GM18951 (cell line): Measurements from ENCODE around the gene KCNB1.

ENCODE experiments used
- POLR2A ChIP-seq: IDR thresholded peaks from 4 replicates; pipeline ENCODE4 v1.6.1; 2011; ENCODE audit warnings: mild to moderate bottlenecking; ENCODE audit not compliant: insufficient read length, insufficient read depth; ENCODE audit errors: extremely low read depth
- in situ Hi-C: fragments of 300-500 bp; cut with MboI; formaldehyde crosslinking; loops from one replicate; pipeline ENCODE4 v1.12.0; 2022; ENCODE audit warnings: low sequenced_read_pairs, mixed read lengths, inconsistent platforms; ENCODE audit not compliant: unreplicated experiment

KCNB1 gene

GRCh38 chr20:49352751-49353150, 129.7 kb downstream of the KCNB1 start:
- TF ChIP-seq POLR2A, result no peak
- in situ Hi-C loops, result loop anchor here (10.0 kb wide), 1 partner anchor 512 kb away; no protein-coding TSS in a partner anchor

- in situ Hi-C loops, result loop anchor here (10.0 kb wide), 1 partner anchor 513 kb away; no protein-coding TSS in a partner anchor
- TF ChIP-seq POLR2A, result no peak
These were observed 130.7 kb downstream of the KCNB1 start for GRCh38 chr20:49351775-49352174.

- no peak for TF ChIP-seq POLR2A
- in situ Hi-C loops, result loop anchor here (10.0 to 25.0 kb wide), 2 partner anchors 163 to 515 kb away; no protein-coding TSS in a partner anchor
These were observed 132.7 kb downstream of the KCNB1 start for GRCh38 chr20:49349694-49350252.

- no peak for TF ChIP-seq POLR2A
- in situ Hi-C loops, result loop anchor here (25.0 kb wide), 1 partner anchor 163 kb away; no protein-coding TSS in a partner anchor
These were observed 133.4 kb downstream of the KCNB1 start for GRCh38 chr20:49349078-49349477.

GRCh38 chr20:49348563-49348962, 133.9 kb downstream of the KCNB1 start:
- TF ChIP-seq POLR2A, result no peak
- in situ Hi-C loops, result loop anchor here (25.0 kb wide), 1 partner anchor 164 kb away; no protein-coding TSS in a partner anchor

- no peak for TF ChIP-seq POLR2A
- in situ Hi-C loops, result loop anchor here (25.0 kb wide), 1 partner anchor 165 kb away; no protein-coding TSS in a partner anchor
These were observed 135.3 kb downstream of the KCNB1 start for GRCh38 chr20:49347156-49347555.

- in situ Hi-C loops, result loop anchor here (25.0 kb wide), 1 partner anchor 166 kb away; no protein-coding TSS in a partner anchor
- TF ChIP-seq POLR2A, result no peak
These were observed 135.8 kb downstream of the KCNB1 start for GRCh38 chr20:49346682-49347081.

- no peak for TF ChIP-seq POLR2A
- in situ Hi-C loops, result loop anchor here (25.0 kb wide), 1 partner anchor 167 kb away; no protein-coding TSS in a partner anchor
These were observed 136.9 kb downstream of the KCNB1 start for GRCh38 chr20:49345524-49345923.

- no peak for TF ChIP-seq POLR2A
- in situ Hi-C loops, result loop anchor here (25.0 kb wide), 1 partner anchor 167 kb away; no protein-coding TSS in a partner anchor
These were observed 137.5 kb downstream of the KCNB1 start for GRCh38 chr20:49344975-49345374.

GRCh38 chr20:49344140-49344539, 138.3 kb downstream of the KCNB1 start:
- TF ChIP-seq POLR2A, result no peak
- in situ Hi-C loops, result loop anchor here (25.0 kb wide), 1 partner anchor 168 kb away; no protein-coding TSS in a partner anchor

- in situ Hi-C loops, result loop anchor here (25.0 kb wide), 1 partner anchor 169 kb away; no protein-coding TSS in a partner anchor
- no peak for TF ChIP-seq POLR2A
These were observed 139.2 kb downstream of the KCNB1 start for GRCh38 chr20:49343246-49343645.

GRCh38 chr20:49340161-49340966, 142.1 kb downstream of the KCNB1 start:
- in situ Hi-C loops, result loop anchor here (25.0 kb wide), 1 partner anchor 172 kb away; no protein-coding TSS in a partner anchor
- TF ChIP-seq POLR2A, result no peak

- TF ChIP-seq POLR2A, result no peak
- in situ Hi-C loops, result loop anchor here (10.0 to 25.0 kb wide), 2 partner anchors 173 to 266 kb away; no protein-coding TSS in a partner anchor
These were observed 143.3 kb downstream of the KCNB1 start for GRCh38 chr20:49339123-49339522.
